Thoracic aorta (tissue), 2 donors: ENCODE data around the gene GOLGA7B. TPM values are rescaled to one million over a fixed set of nuclear protein-coding genes. Genes with fewer than 3 reads are reported as not detected.

Experiments
- ATAC-seq: fragments of 150-250 bp; one replicate; pipeline ENCODE4 v1.8.0; 2017; ENCODE audit warnings: low read depth; ENCODE audit not compliant: insufficient number of reproducible peaks, low FRiP score
- DNase-seq: peaks from one replicate; pipeline ENCODE4 v3.0.0-alpha.2; 2020; ENCODE audit warnings: low spot score
- H3K27ac ChIP-seq, 2 donors: fragments of 200-600 bp; sonication (generic); 1 replicate in 1 of 2; 2 replicates in 1 of 2; pipeline ENCODE4 v1.5.1; 2016; ENCODE audit warnings: mild to moderate bottlenecking in 2 of 2, moderate library complexity in 2 of 2
- H3K27me3 ChIP-seq: fragments of 200-600 bp; sonication (generic); replicated peaks from 2 replicates; pipeline ENCODE4 v1.6.0; 2016; ENCODE audit warnings: mild to moderate bottlenecking; ENCODE audit not compliant: insufficient read depth
- H3K36me3 ChIP-seq: fragments of 200-600 bp; sonication (generic); one replicate; pipeline ENCODE4 v1.5.1; 2016
- H3K4me1 ChIP-seq, 2 donors: fragments of 200-600 bp; sonication (generic); 1 replicate in 1 of 2; 2 replicates in 1 of 2; pipeline versions ENCODE4 v1.5.1 to v1.6.0; 2016; ENCODE audit warnings: low read depth in 2 of 2, mild to moderate bottlenecking in 1 of 2; ENCODE audit not compliant: control insufficient read depth in 1 of 2
- H3K4me3 ChIP-seq: fragments of 200-600 bp; sonication (generic); 2 replicates; pipeline ENCODE4 v1.5.1; 2016; ENCODE audit warnings: mild to moderate bottlenecking
- H3K9me3 ChIP-seq: fragments of 200-600 bp; sonication (generic); 2 replicates; pipeline ENCODE4 v1.5.1; 2016
- CTCF ChIP-seq: fragments of 200-600 bp; sonication (generic); IDR thresholded peaks from one replicate; pipeline ENCODE4 v1.5.1; 2019; ENCODE audit warnings: antibody characterized with exemption
- total RNA-seq, 2 donors: library from RNA; depleted of rRNA; stranded (reverse); fragments of >200 nt; gene quantifications; one replicate each; pipeline versions ENCODE4 v1.1.0 to v1.2.3, GENCODE V29; 2016

The GOLGA7B gene
- total RNA-seq, 2 donors from 2014 or later, result 0.07 TPM; not detected in 1

- no peaks in the 10 kb centered on the region for H3K9me3 ChIP-seq
- peaks cover 0 to 6% of the 10 kb centered on the region in 2 donors for H3K4me1 ChIP-seq
- ATAC-seq (no peak), DNase-seq (no peak)
- H3K4me3 ChIP-seq, result no peak overlapping the region
- no peaks in the 10 kb centered on the region for H3K36me3 ChIP-seq
- H3K27ac ChIP-seq, result no peak overlapping the region
- no peak for TF ChIP-seq CTCF
- no peaks in the 10 kb centered on the region for H3K27me3 ChIP-seq
Measured at GRCh38 chr10:97910661-97911060, 61.0 kb downstream of the GOLGA7B start.

DNA sequence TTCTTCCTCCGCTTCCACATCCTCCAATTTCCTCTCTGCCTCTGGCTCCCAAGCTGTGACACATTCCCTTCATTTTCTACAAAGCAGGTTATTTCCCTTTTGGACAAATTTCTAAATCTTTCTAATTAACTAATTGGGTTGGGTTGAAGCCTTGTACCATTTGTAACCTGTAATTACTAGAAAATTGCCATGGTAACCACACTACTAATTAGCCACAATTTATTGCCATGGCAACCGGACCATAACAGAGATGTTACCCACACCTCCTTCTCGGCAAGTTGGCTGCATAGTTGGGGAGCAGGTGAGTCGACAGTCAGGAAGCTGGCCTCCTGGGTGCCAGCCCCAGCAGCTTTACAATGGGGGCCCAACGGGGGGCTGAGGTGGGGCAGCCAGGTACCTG lies 61.6 kb downstream of the GOLGA7B start:
- Histone ChIP-seq H3K4me3 (no peak overlapping the region), H3K27me3 (no peaks in the 10 kb centered on the region), H3K36me3 (no peaks in the 10 kb centered on the region), H3K27ac (no peak overlapping the region), H3K9me3 (no peaks in the 10 kb centered on the region), H3K4me1 (peaks cover 0 to 7% of the 10 kb centered on the region in 2 donors)
- no peak for TF ChIP-seq CTCF
- no peak for DNase-seq
- ATAC-seq, result no peak

- TF ChIP-seq CTCF, result no peak
- Histone ChIP-seq H3K27me3 (no peaks in the 10 kb centered on the region), H3K4me1 (peaks cover 0 to 11% of the 10 kb centered on the region in 2 donors), H3K4me3 (no peak overlapping the region), H3K27ac (no peak overlapping the region), H3K36me3 (no peaks in the 10 kb centered on the region), H3K9me3 (no peaks in the 10 kb centered on the region)
- no peak for DNase-seq
- ATAC-seq, result no peak
Measured at GRCh38 chr10:97913193-97913592, 63.5 kb downstream of the GOLGA7B start.

DNA sequence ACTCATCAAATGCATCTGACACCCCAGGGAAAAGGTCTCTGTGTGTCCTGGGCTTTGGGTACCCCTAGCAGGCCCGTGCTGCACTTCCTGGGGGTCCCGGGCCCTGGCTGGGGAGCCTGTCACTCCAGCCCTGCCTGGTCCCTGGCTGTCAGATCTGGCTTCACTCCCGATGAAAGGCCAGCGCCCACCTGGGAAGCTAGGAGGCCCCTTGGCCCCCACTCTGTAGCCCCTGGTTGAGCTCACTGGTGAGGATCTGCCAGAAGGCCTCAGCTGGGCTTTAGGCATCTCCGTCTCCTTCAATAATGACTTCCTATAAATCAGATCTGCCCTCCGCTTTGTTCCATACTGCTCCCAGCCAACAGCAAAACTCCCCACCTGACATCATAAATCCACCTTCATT lies 64.0 kb downstream of the GOLGA7B start:
- Histone ChIP-seq H3K36me3 (no peaks in the 10 kb centered on the region), H3K27me3 (no peaks in the 10 kb centered on the region), H3K27ac (no peak overlapping the region), H3K9me3 (no peaks in the 10 kb centered on the region), H3K4me3 (no peak overlapping the region), H3K4me1 (peaks cover 0 to 11% of the 10 kb centered on the region in 2 donors)
- DNase-seq (no peak), ATAC-seq (no peak)
- no peak for TF ChIP-seq CTCF

DNA sequence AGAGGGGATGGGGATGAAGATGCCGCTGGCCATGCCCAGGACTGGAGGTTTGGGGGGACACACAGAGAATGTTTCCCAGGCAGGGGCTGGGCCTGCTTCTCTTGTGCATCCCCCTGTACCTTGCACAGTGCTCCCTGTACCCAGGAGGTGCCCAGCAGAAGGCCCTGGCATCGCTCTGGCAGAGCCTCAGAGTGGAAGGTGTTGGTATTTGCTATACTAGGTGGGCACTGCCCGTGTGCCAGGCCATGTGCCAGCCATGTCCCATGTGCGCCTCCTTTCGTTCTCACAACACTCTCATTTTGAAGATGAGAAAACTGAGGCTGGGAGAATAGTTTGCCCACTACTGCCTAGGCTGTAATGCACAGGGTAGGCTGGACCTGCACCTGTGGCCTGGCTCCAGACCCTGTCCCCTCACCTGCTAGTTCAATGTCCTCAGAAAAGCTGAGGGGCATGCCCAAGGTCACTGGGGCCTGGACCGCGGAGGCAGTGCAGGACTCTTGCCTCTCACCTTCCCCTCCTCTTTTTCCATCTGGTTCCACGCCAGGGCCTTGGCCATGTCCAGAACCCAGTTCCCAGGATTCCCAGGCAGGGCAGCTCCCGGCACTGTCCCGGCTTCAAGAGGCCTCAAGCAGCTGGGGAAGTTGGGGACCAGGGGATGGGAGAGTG lies 64.7 kb downstream of the GOLGA7B start:
- TF ChIP-seq CTCF, result no peak
- ATAC-seq (no peak), DNase-seq (no peak)
- Histone ChIP-seq H3K4me3 (no peak overlapping the region), H3K27ac (no peak overlapping the region), H3K4me1 (peaks cover 0 to 11% of the 10 kb centered on the region in 2 donors), H3K36me3 (no peaks in the 10 kb centered on the region), H3K9me3 (no peaks in the 10 kb centered on the region), H3K27me3 (no peaks in the 10 kb centered on the region)
